ENCODE data around the gene MBD3L5.
"Not testable (repeated sequence)": the region's sequence is repeated elsewhere in the genome, so short reads cannot be mapped to it uniquely, and the experiment has no call there.

MBD3L5 gene

DNA sequence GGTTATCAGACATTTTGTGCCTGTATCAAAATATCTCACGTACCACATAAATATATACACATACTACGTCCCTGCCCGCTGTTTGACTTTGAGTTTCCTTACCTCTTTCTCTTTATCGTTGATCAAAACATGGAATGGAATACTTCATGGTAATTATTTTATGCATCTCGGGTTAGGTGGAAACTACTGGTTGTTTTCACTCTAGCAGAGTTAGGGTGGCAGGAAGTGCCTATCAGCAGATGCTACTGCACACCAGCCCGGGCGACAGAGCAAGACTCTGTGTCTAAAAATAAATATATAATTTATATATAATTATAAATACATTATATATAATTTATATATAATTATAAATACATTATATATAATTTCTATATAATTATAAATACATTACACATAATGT lies 22.5 kb downstream of the MBD3L5 start:
- not testable (repeated sequence) for H3K4me3 ChIP-seq (ENCODE audit: low read depth, low read length); H3K27ac ChIP-seq (ENCODE audit: low read depth, low read length); H3K27me3 ChIP-seq (ENCODE audit: control insufficient read depth, insufficient read depth, low read length); H3K9me3 ChIP-seq (ENCODE audit: control insufficient read depth, insufficient read depth, low read length); H3K4me1 ChIP-seq (ENCODE audit: control insufficient read depth, insufficient read depth, low read length); H3K9ac ChIP-seq (ENCODE audit: low read depth, low read length); H3K36me3 ChIP-seq (ENCODE audit: control insufficient read depth, insufficient read depth, low read length)

DNA sequence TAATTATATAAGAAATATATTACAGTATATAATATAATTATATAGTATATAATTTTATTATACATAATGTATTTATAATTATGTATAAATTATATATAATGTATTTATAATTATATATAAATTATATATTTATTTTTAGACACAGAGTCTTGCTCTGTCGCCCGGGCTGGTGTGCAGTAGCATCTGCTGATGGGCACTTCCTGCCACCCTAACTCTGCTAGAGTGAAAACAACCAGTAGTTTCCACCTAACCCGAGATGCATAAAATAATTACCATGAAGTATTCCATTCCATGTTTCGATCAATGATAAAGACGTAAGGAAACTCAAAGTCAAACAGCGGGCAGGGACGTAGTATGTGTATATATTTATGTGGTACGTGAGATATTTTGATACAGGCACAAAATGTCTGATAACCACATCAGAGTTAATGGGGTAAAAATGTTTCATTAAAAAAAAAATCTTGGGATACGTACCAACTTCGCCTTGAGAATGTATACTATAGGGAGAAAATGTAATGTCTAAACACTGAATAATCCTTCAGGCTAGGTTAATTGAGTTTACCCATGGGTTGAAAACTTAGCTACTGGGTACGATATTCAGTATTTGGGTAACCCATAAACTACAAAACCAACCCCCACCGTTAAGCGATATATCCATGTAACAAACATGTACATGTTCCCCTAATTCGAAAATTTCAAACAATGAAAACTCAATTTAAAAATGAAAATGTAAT lies 24.4 kb downstream of the MBD3L5 start:
- H3K4me1 ChIP-seq (ENCODE audit: control insufficient read depth, insufficient read depth, low read length); H3K27ac ChIP-seq (ENCODE audit: low read depth, low read length); H3K9me3 ChIP-seq (ENCODE audit: control insufficient read depth, insufficient read depth, low read length); H3K4me3 ChIP-seq (ENCODE audit: low read depth, low read length); H3K27me3 ChIP-seq (ENCODE audit: control insufficient read depth, insufficient read depth, low read length); H3K9ac ChIP-seq (ENCODE audit: low read depth, low read length); H3K36me3 ChIP-seq (ENCODE audit: control insufficient read depth, insufficient read depth, low read length): not testable (repeated sequence)

DNA sequence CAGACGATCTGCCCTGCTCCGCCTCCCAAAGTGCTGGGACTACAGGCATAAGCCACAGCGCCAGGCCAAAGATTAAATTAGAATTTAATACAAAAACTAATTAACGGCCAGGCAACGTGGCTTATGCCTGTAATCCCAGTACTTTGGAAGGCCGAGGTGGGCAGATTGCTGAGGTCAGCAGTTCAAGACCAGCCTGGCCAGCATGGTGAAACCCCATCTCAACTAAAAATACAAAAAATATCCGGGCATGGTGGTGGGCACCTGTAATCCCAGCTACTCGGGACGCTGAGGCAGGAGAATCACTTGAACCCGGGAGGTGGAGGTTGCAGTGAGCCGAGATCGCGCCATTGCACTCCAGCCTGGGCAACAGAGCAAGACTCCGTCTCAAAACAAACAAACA lies 25.3 kb downstream of the MBD3L5 start:
- not testable (repeated sequence) for H3K4me1 ChIP-seq (ENCODE audit: control insufficient read depth, insufficient read depth, low read length); H3K27ac ChIP-seq (ENCODE audit: low read depth, low read length); H3K9me3 ChIP-seq (ENCODE audit: control insufficient read depth, insufficient read depth, low read length); H3K27me3 ChIP-seq (ENCODE audit: control insufficient read depth, insufficient read depth, low read length); H3K9ac ChIP-seq (ENCODE audit: low read depth, low read length); H3K36me3 ChIP-seq (ENCODE audit: control insufficient read depth, insufficient read depth, low read length); H3K4me3 ChIP-seq (ENCODE audit: low read depth, low read length)

DNA sequence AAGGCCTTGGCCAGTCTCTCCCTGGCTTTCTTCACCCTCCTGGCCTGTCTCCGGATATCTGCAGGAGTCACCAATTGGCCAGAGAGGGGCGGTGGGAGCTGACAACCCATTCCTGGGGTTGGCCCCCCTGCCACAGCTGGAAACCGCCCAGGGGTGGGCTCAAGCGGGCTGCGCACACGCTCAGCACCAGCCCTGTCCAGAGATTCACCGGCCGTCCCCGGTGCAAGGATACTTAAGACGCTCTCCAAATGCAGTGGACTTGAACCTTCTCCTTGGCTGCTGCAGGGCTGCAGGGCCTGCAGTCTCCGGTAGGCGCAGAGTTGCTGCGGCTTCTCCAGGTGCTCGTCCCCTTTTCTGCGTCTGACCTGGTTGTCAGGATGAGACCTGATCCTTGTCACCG lies 26.0 kb downstream of the MBD3L5 start:
- H3K4me1 ChIP-seq (ENCODE audit: control insufficient read depth, insufficient read depth, low read length); H3K4me3 ChIP-seq (ENCODE audit: low read depth, low read length); H3K27me3 ChIP-seq (ENCODE audit: control insufficient read depth, insufficient read depth, low read length); H3K9me3 ChIP-seq (ENCODE audit: control insufficient read depth, insufficient read depth, low read length); H3K9ac ChIP-seq (ENCODE audit: low read depth, low read length); H3K36me3 ChIP-seq (ENCODE audit: control insufficient read depth, insufficient read depth, low read length); H3K27ac ChIP-seq (ENCODE audit: low read depth, low read length): not testable (repeated sequence)

DNA sequence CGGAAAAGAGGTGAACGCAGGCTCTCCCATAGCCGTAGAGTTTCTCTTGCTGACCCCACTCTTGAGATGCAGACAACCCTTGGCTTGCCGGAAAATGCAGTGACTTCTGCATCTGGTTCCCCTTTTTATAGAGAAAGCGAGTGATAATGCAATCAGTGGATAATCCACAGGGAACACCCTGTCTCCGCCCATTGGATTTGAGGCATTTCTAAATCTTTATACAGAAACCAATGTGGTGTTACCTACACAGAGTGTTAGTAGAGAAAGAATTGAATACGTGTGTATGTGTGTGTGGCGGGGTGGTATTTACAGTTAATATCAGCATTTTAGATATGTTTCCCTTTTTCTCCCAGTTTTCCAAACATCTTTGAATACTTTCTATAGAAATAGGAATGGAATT lies 28.2 kb downstream of the MBD3L5 start, which contains the start of gene MBD3L3:
MBD3L3 (minus strand) TSS at position 101 of the 400 bp plus-strand sequence; CDS start at position 30, 71 bp downstream.
- not testable (repeated sequence) for H3K4me3 ChIP-seq (ENCODE audit: low read depth, low read length); H3K36me3 ChIP-seq (ENCODE audit: control insufficient read depth, insufficient read depth, low read length); H3K27me3 ChIP-seq (ENCODE audit: control insufficient read depth, insufficient read depth, low read length); H3K4me1 ChIP-seq (ENCODE audit: control insufficient read depth, insufficient read depth, low read length); H3K9ac ChIP-seq (ENCODE audit: low read depth, low read length); H3K27ac ChIP-seq (ENCODE audit: low read depth, low read length); H3K9me3 ChIP-seq (ENCODE audit: control insufficient read depth, insufficient read depth, low read length)

DNA sequence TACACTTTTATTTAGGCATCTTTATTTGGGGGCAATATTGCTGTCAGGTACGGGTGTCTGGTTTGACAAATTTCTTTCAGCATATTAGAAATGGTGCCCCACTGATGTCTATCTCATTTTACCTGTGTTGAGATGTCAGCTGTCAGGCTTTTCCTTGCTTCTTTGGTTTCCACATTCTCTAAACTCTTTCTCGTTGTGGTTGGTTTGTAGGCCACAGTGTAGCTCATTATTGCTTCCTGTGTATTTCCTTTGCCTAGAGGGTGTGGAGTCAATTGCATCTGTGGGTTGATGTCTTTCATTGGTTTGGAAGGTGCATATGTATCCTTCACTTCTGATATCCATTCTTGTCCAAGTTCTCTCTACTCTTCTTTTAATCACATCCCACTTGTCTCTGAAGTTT lies 29.6 kb downstream of the MBD3L5 start:
- H3K36me3 ChIP-seq (ENCODE audit: control insufficient read depth, insufficient read depth, low read length); H3K4me1 ChIP-seq (ENCODE audit: control insufficient read depth, insufficient read depth, low read length): not testable (repeated sequence)

DNA sequence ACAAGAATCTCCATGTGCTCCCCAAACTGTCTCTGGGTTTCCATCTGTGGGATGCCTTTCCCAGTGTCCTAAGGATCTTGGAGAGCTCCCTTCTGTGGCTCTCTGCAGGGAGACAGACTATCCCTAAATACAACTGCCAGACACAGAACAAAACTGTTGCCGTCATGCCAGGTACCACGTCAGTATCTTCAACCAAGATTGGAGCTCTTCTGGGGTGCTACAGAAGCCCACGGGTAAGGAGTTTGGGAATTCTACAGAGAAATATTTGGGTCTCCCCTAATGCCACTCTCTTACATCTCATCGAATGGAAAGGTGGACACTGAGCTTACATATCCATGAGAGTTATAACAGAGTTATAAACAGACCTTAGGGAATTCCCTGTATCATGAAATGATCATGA lies 33.0 kb downstream of the MBD3L5 start:
- Histone ChIP-seq H3K36me3 (ENCODE audit: control insufficient read depth, insufficient read depth, low read length) (no peaks in the 10 kb centered on the region), H3K9me3 (ENCODE audit: control insufficient read depth, insufficient read depth, low read length) (peaks cover 21% of the 10 kb centered on the region), H3K27ac (ENCODE audit: low read depth, low read length) (no peak overlapping the region), H3K4me1 (ENCODE audit: control insufficient read depth, insufficient read depth, low read length) (no peaks in the 10 kb centered on the region), H3K4me3 (ENCODE audit: low read depth, low read length) (no peak overlapping the region), H3K9ac (ENCODE audit: low read depth, low read length) (no peak overlapping the region), H3K27me3 (ENCODE audit: control insufficient read depth, insufficient read depth, low read length) (no peaks in the 10 kb centered on the region)

More for the DNA sequence above, 29.6 kb downstream of the MBD3L5 start:
- H3K27ac ChIP-seq (ENCODE audit: low read depth, low read length); H3K4me3 ChIP-seq (ENCODE audit: low read depth, low read length); H3K27me3 ChIP-seq (ENCODE audit: control insufficient read depth, insufficient read depth, low read length); H3K9me3 ChIP-seq (ENCODE audit: control insufficient read depth, insufficient read depth, low read length); H3K9ac ChIP-seq (ENCODE audit: low read depth, low read length): not testable (repeated sequence)

DNA sequence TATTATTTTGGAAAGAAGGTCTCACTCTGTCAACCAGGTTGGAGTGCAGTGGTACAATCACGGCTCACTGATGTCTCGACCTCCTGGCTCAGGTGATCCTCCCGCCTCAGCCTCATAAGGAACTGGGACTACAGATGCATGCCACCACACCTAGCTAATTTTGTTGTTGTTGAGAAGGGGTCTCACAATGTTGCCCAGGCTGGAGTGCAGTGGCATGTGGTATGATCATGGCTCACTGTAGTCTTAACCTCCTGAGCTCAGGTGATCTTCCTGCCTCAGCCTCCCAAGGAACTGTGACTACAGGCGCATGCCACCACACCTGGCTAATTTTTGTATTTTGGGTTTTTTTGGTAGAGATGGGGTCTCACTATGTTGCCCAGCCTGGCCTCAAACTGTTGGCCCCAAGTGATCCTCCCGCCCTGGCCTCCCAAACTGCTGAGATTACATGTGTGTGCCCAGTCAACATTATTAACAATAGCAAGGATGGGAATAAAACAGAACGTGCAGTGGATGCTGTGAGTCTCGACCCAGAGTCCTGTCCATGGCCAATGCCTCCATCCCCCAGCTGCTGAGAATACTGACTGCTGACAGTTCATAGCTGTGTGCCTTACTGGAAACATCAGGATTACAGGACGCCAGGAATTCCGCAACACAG lies 33.5 kb downstream of the MBD3L5 start:
- Histone ChIP-seq H3K27ac (ENCODE audit: low read depth, low read length) (no peak overlapping the region), H3K9me3 (ENCODE audit: control insufficient read depth, insufficient read depth, low read length) (peaks cover 27% of the 10 kb centered on the region), H3K27me3 (ENCODE audit: control insufficient read depth, insufficient read depth, low read length) (no peaks in the 10 kb centered on the region), H3K4me3 (ENCODE audit: low read depth, low read length) (no peak overlapping the region), H3K9ac (ENCODE audit: low read depth, low read length) (no peak overlapping the region), H3K36me3 (ENCODE audit: control insufficient read depth, insufficient read depth, low read length) (no peaks in the 10 kb centered on the region), H3K4me1 (ENCODE audit: control insufficient read depth, insufficient read depth, low read length) (no peaks in the 10 kb centered on the region)

DNA sequence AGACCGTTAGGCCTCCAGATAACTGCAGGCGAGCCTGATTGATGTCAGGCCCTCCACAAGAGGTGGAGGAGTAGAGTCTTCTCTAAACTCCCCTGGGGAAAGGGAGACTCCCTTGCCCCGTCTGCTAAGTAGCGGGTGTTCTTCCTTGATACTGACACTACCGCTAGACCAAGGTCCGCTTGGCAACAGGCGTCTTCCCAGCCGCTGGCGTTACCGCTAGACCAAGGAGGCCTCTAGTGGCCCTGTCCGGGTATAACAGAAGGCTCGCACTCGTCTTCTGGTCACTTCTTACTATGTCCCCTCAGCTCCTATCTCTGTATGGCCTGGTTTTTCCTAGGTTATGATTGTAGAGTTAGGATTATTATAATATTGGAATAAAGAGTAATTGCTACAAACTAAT lies 36.7 kb downstream of the MBD3L5 start:
- H3K9ac ChIP-seq (ENCODE audit: low read depth, low read length); H3K27me3 ChIP-seq (ENCODE audit: control insufficient read depth, insufficient read depth, low read length); H3K4me1 ChIP-seq (ENCODE audit: control insufficient read depth, insufficient read depth, low read length); H3K27ac ChIP-seq (ENCODE audit: low read depth, low read length); H3K4me3 ChIP-seq (ENCODE audit: low read depth, low read length); H3K36me3 ChIP-seq (ENCODE audit: control insufficient read depth, insufficient read depth, low read length): not testable (repeated sequence)
- peaks cover 27% of the 10 kb centered on the region for H3K9me3 ChIP-seq (ENCODE audit: control insufficient read depth, insufficient read depth, low read length)

DNA sequence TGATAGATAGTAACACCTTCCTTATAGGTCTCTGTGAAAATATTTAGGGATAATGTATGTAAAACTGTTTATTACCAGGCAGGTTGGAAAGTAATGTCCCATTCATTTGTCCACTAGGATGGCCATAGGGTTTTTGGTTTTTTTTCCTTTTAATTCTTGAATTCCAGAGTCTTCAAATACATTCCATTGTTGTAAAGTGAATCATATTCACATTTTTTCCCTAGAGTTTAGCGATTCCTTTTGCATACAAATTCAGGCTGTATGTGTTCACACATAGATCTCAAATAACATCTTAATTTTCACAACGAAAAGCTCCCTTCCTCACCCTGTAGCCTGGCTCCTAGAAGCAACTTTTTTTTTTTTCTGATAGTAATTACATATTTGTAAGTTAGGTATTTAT lies 37.3 kb downstream of the MBD3L5 start:
- Histone ChIP-seq H3K9ac (ENCODE audit: low read depth, low read length) (no peak overlapping the region), H3K27ac (ENCODE audit: low read depth, low read length) (no peak overlapping the region), H3K4me3 (ENCODE audit: low read depth, low read length) (no peak overlapping the region), H3K4me1 (ENCODE audit: control insufficient read depth, insufficient read depth, low read length) (peaks cover 4% of the 10 kb centered on the region; the same call in 1 of the 2 replicates), H3K9me3 (ENCODE audit: control insufficient read depth, insufficient read depth, low read length) (peaks cover 27% of the 10 kb centered on the region), H3K36me3 (ENCODE audit: control insufficient read depth, insufficient read depth, low read length) (peaks cover 13% of the 10 kb centered on the region), H3K27me3 (ENCODE audit: control insufficient read depth, insufficient read depth, low read length) (no peaks in the 10 kb centered on the region)

DNA sequence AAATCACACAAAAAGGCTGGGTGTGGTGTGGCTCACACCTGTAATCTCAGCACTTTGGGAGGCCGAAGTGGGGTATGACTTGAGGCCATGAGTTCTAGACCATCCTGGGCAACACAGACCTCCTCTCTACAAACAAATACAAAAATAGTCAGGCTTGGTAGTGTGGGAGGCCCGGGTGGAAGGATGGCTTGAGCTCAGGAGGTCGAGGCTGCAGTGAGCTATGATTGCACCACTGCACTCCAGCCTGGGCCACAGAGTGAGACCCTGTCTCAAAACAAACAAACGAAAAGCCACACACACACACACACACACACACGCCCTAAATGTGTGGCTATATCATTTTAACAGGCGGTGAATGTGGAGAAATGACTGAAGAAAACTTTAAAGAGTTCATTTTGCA lies 38.2 kb downstream of the MBD3L5 start:
- Histone ChIP-seq H3K4me3 (ENCODE audit: low read depth, low read length) (peak overlapping the region; percentile 52), H3K36me3 (ENCODE audit: control insufficient read depth, insufficient read depth, low read length) (peaks cover 20% of the 10 kb centered on the region), H3K27me3 (ENCODE audit: control insufficient read depth, insufficient read depth, low read length) (no peaks in the 10 kb centered on the region), H3K9me3 (ENCODE audit: control insufficient read depth, insufficient read depth, low read length) (peaks cover 24% of the 10 kb centered on the region), H3K27ac (ENCODE audit: low read depth, low read length) (no peak overlapping the region), H3K4me1 (ENCODE audit: control insufficient read depth, insufficient read depth, low read length) (peaks cover 4% of the 10 kb centered on the region; the same call in 1 of the 2 replicates), H3K9ac (ENCODE audit: low read depth, low read length) (no peak overlapping the region)
